Pancreas (tissue), 10 donors: ENCODE measurements around the gene SLCO3A1. TPM values are rescaled to one million over a fixed set of nuclear protein-coding genes. Genes with fewer than 3 reads are reported as not detected.
A peak's percentile ranks its signal among the peaks of the same experiment; 100 is the strongest.
"Not testable (repeated sequence)": the region's sequence is repeated elsewhere in the genome, so short reads cannot be mapped to it uniquely, and the experiment has no call there.

Source experiments
- ATAC-seq, 4 donors: fragments of 200-7000 bp; cut with Tn5 transposase; one replicate each; pipeline versions ENCODE4 v1.8.0 to v1.9.1; 2020; ENCODE audit warnings: mild to moderate bottlenecking in 4 of 4, moderate library complexity in 4 of 4
- DNase-seq, 6 donors: peaks; one replicate each; pipeline ENCODE4 v3.0.0-alpha.2; 2020
- FAIRE-seq: peaks from 2 replicates; lab custom pipeline; 2012; peaks lifted over from hg19 to GRCh38; lab: Jason Lieb, UNC
- H3K27ac ChIP-seq, 4 donors: fragments of 200-600 bp; sonication (generic); 1 replicate in 3 of 4; 2 replicates in 1 of 4; pipeline versions ENCODE4 v1.5.0 to v1.8.0; 2020
- H3K27me3 ChIP-seq, 4 donors: fragments of 200-600 bp; one replicate each; pipeline ENCODE4 v1.8.0; 2021
- H3K36me3 ChIP-seq, 3 donors: fragments of 200-600 bp; sonication (generic) in 1 of 3; one replicate each; pipeline versions ENCODE4 v1.5.0 to v1.8.0; 2020 to 2021
- H3K4me1 ChIP-seq, 3 donors: fragments of 200-600 bp; one replicate each; pipeline ENCODE4 v1.8.0; 2021
- H3K4me3 ChIP-seq, 4 donors: fragments of 200-600 bp; sonication (generic) in 2 of 4; one replicate each; pipeline versions ENCODE4 v1.5.0 to v1.8.0; 2020 to 2021
- H3K9me3 ChIP-seq, 4 donors: fragments of 200-600 bp; one replicate each; pipeline ENCODE4 v1.8.0; 2021
- CTCF ChIP-seq, 4 donors: fragments of 200-600 bp; sonication (generic) in 3 of 4; IDR thresholded peaks; one replicate each; pipeline versions ENCODE4 v1.5.0 to v1.8.0; 2021; ENCODE audit warnings: antibody characterized with exemption in 4 of 4
- WGBS, 2 donors: extraction: QIAGEN DNeasy Blood & Tissue Kit; methylation state at CpG; one replicate each; pipeline ENCODE4 v1.1.7; 2013; 5-methylcytosine and 5-hydroxymethylcytosine counted together
- intact Hi-C, 3 donors: fragments of 100-400 bp; cut with DNase I; formaldehyde crosslinking; loops; one replicate each; pipeline versions ENCODE4 v1.11.1 to v1.14.2; 2022
- polyA plus RNA-seq, 2 donors: library from polyadenylated mRNA; stranded (reverse); fragments of 200-250 nt; gene quantifications; one replicate each; pipeline ENCODE4 v1.2.3, GENCODE V29; 2013
- total RNA-seq, 6 donors: library from RNA; stranded (reverse); fragmentation: NEBNext Ultra II Directional in 4 of 6; extraction: Animal tissue kit (Norgen Biotek cat#: 25700) in 4 of 6; gene quantifications; one replicate each; pipeline versions ENCODE4 v1.2.1 to v1.2.4, GENCODE V29; 2021 to 2023
- donor health status: healthy with polysubstance abuse.
- donor health status: DM: no; HTN: no; CAD: no; lungs with moderate emphysema.
- donor health status: DM: no; HTN: no; CAD: no.
- donor health status: control.
- donor health status: control.
- donor health status: Bipolar disorder and iron deficiency.
- donor health status: DM: yes; HTN: yes; CAD: no.
- donor health status: DM: no; HTN: no; CAD: no.
- donor health status: DM: no; HTN: no; CAD: no.
- donor health status: DM: yes; HTN: yes; CAD: no.

Gene SLCO3A1
- total and polyA plus RNA-seq, 8 donors: 3.4 to 15.5 (median 6.7) TPM

GRCh38 chr15:92062505-92062904 lies 209.0 kb downstream of the SLCO3A1 start:
- 92 to 95% methylated on average over 5 of the region's 5 CpGs for WGBS, 2 donors

GRCh38 chr15:92068121-92068520 lies 214.6 kb downstream of the SLCO3A1 start:
- H3K27ac ChIP-seq: no peak overlapping the region
- H3K36me3 ChIP-seq: no peaks in the 10 kb centered on the region
- WGBS, 2 donors: 79 to 83% methylated on average over 7 of the region's 7 CpGs
- FAIRE-seq: no peak
- no peaks in the 10 kb centered on the region for H3K9me3 ChIP-seq
- intact Hi-C loops: no loop called here
- H3K4me1 ChIP-seq: no peaks in the 10 kb centered on the region
- DNase-seq: no peak
- no peak overlapping the region for H3K4me3 ChIP-seq
- no peaks in the 10 kb centered on the region for H3K27me3 ChIP-seq
- no peak for TF ChIP-seq CTCF (IDR thresholded peaks at IDR 0.05)
- peak in 1 of 4 donors; percentile 33 for ATAC-seq

More at GRCh38 chr15:92062505-92062904, 209.0 kb downstream of the SLCO3A1 start:
- ATAC-seq (no peak), DNase-seq (no peak), FAIRE-seq (no peak)
- intact Hi-C loops: no loop called here
- no peaks in the 10 kb centered on the region for H3K4me1 ChIP-seq
- no peaks in the 10 kb centered on the region for H3K27me3 ChIP-seq
- H3K9me3 ChIP-seq: no peaks in the 10 kb centered on the region
- no peaks in the 10 kb centered on the region for H3K36me3 ChIP-seq
- TF ChIP-seq CTCF (IDR thresholded peaks at IDR 0.05): no peak
- no peak overlapping the region for H3K4me3 ChIP-seq
- H3K27ac ChIP-seq: no peak overlapping the region

- peak in 1 of 6 donors; percentile 52 for DNase-seq
- no peak for TF ChIP-seq CTCF (IDR thresholded peaks at IDR 0.05)
- Histone ChIP-seq H3K27me3 (no peaks in the 10 kb centered on the region), H3K36me3 (no peaks in the 10 kb centered on the region), H3K4me3 (no peak overlapping the region), H3K27ac (peak overlapping the region in 2 of 4 donors; percentile 52 to 62), H3K9me3 (no peaks in the 10 kb centered on the region), H3K4me1 (no peaks in the 10 kb centered on the region)
- peak in 3 of 4 donors; percentile 73 to 91 (median 85) for ATAC-seq
- 55 to 57% methylated on average over 20 of the region's 20 CpGs for WGBS, 2 donors
- no peak for FAIRE-seq
- intact Hi-C loops: loop anchor here in 1 of 3 donors (5.0 to 10.0 kb wide), 2 partner anchors 105 to 212 kb away; no protein-coding TSS in a partner anchor
Measured at GRCh38 chr15:92069308-92070250, 216.1 kb downstream of the SLCO3A1 start.

- not testable (repeated sequence) for ATAC-seq, H3K9me3 ChIP-seq, H3K4me1 ChIP-seq, H3K27me3 ChIP-seq, DNase-seq, H3K4me3 ChIP-seq, H3K36me3 ChIP-seq, FAIRE-seq
- 83 to 89% methylated on average over 8 of the region's 8 CpGs for WGBS, 2 donors
- H3K27ac ChIP-seq: peak overlapping the region in 2 of 4 donors; percentile 52 to 62
- intact Hi-C loops: loop anchor here in 1 of 3 donors (5.0 to 10.0 kb wide), 2 partner anchors 105 to 213 kb away; no protein-coding TSS in a partner anchor
Measured at GRCh38 chr15:92070251-92070650, 216.7 kb downstream of the SLCO3A1 start.

- no peaks in the 10 kb centered on the region for H3K36me3 ChIP-seq
- no peaks in the 10 kb centered on the region for H3K27me3 ChIP-seq
- intact Hi-C loops: loop anchor here in 1 of 3 donors (5.0 to 10.0 kb wide), 2 partner anchors 106 to 214 kb away; no protein-coding TSS in a partner anchor
- FAIRE-seq: no peak
- no peaks in the 10 kb centered on the region for H3K9me3 ChIP-seq
- DNase-seq: peak in 2 of 6 donors; percentile 26 to 34
- H3K4me3 ChIP-seq: no peak overlapping the region
- no peak for TF ChIP-seq CTCF (IDR thresholded peaks at IDR 0.05)
- no peaks in the 10 kb centered on the region for H3K4me1 ChIP-seq
- H3K27ac ChIP-seq: no peak overlapping the region
- ATAC-seq: peak in 2 of 4 donors; percentile 18 to 60
- 57 to 62% methylated on average over 12 of the region's 12 CpGs for WGBS, 2 donors
Measured at GRCh38 chr15:92071045-92071634, 217.6 kb downstream of the SLCO3A1 start.
